ENCODE results near the gene APOH.

Gene APOH, protein sequence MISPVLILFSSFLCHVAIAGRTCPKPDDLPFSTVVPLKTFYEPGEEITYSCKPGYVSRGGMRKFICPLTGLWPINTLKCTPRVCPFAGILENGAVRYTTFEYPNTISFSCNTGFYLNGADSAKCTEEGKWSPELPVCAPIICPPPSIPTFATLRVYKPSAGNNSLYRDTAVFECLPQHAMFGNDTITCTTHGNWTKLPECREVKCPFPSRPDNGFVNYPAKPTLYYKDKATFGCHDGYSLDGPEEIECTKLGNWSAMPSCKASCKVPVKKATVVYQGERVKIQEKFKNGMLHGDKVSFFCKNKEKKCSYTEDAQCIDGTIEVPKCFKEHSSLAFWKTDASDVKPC

DNA sequence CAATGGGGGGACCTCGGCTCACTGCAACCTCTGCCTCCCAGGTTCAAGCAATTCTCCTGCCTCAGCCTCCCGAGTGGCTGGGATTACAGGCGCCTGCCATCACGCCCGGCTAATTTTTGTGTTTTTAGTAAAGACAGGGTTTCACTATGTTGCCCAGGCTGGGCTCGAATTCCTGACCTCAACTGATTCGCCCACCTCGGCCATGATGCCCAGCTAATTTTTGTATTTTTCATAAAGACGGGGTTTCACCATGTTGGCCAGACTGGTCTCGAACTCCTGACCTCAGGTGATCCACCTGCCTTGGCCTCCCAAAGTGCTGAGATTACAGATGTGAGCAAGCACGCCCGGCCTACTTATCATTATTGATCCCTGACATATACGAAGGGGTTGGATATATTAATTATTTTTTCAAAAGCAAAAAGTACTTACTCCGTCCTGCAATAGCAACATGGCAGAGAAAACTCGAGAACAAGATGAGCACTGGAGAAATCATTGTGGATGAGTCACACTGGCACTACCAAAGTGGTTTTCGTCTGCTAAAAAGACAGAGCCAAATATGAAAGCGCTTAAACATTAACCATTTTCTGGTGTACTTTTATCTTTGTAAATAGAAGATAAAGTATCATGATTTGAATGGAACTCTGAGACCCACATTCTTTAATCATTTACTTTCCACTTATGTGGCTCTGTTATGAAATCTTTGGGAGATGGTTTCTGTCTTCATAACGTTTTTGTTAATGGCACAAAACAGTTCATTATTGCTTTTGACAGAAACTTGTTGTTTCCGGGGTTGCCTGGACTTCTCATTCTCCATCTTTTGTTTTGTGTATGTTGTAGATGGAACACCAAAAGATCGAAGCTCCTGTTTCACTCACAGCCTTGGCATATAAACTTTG, at the start of gene APOH:
Gene APOH (minus strand): TSS at position 529 of the 896 bp plus-strand sequence. CDS start 36 bp downstream, at position 493.
- no peak for TF ChIP-seq POLR2A (IDR thresholded peaks at IDR 0.05; ENCODE audit: extremely low read depth, insufficient read length)
- TF ChIP-seq, protein P1, sequence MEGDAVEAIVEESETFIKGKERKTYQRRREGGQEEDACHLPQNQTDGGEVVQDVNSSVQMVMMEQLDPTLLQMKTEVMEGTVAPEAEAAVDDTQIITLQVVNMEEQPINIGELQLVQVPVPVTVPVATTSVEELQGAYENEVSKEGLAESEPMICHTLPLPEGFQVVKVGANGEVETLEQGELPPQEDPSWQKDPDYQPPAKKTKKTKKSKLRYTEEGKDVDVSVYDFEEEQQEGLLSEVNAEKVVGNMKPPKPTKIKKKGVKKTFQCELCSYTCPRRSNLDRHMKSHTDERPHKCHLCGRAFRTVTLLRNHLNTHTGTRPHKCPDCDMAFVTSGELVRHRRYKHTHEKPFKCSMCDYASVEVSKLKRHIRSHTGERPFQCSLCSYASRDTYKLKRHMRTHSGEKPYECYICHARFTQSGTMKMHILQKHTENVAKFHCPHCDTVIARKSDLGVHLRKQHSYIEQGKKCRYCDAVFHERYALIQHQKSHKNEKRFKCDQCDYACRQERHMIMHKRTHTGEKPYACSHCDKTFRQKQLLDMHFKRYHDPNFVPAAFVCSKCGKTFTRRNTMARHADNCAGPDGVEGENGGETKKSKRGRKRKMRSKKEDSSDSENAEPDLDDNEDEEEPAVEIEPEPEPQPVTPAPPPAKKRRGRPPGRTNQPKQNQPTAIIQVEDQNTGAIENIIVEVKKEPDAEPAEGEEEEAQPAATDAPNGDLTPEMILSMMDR (IDR thresholded peaks at IDR 0.05; ENCODE audit: low read depth, low read length), result no peak
- TF ChIP-seq, protein P2, sequence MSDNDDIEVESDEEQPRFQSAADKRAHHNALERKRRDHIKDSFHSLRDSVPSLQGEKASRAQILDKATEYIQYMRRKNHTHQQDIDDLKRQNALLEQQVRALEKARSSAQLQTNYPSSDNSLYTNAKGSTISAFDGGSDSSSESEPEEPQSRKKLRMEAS (IDR thresholded peaks at IDR 0.05; ENCODE audit: low read depth, low read length), result no peak
- no peak for TF ChIP-seq MYC (IDR thresholded peaks at IDR 0.05; ENCODE audit: low read depth, low read length)
- H3K4me3 ChIP-seq (ENCODE audit: low read depth, low read length), result no peak within 1 kb of the TSS
- DNase-seq (ENCODE audit: low read depth), result no peak

DNA sequence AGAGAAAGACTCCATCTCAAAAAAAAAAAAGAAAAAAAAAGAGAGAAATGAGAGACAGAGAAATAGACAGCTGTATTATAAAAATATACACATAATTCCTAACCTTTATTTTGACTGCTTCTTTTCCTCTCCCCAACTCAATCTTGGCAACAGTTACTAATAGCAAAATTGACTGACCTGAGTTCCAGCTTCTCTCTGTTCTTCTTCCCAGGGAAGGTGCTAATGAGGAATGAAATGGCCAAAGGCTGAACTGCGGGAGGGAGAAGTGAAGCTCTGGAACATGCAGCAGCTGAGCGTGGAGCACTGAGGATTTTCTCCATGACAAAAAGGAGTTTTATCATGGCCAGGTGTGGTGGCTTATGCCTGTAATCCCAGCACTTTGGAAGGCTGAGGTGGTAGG, 48.0 kb upstream of the APOH start:
- no peak for DNase-seq (ENCODE audit: low read depth)
- H3K4me3 ChIP-seq (ENCODE audit: low read depth, low read length), result no peak overlapping the region
- TF ChIP-seq, protein P1 (IDR thresholded peaks at IDR 0.05; ENCODE audit: low read depth, low read length), result no peak
- no peak for TF ChIP-seq POLR2A (IDR thresholded peaks at IDR 0.05; ENCODE audit: extremely low read depth, insufficient read length)
- TF ChIP-seq MYC (IDR thresholded peaks at IDR 0.05; ENCODE audit: low read depth, low read length), result no peak
- TF ChIP-seq, protein P2 (IDR thresholded peaks at IDR 0.05; ENCODE audit: low read depth, low read length), result no peak

DNA sequence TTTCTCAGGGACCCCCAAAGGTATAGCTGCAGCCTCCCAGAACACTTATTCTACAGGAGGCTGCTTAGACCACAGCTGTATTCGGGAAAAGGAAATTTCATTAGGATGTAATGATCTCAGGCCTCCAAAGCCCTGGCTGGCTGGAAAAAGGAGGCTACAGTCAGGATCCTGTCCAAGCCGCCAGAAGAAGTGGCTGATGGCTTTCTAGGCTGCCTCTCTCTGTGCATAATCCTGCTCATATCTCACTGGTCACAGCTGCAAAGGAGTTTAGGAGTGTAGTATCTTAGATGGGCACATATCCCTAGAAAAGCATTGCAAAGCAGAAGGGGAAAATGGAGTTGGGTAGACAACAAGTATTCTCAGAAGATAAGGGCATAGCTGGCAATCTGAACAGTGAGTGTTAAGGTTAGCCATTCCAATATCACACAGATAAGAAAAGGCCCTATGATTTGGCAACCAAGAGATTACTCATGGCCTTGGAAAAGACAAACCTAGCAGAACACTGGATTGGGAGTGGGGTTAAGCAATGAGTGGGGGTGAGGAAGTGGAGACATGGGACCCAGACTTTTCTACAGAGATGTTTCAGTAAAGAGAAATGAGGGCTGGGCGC, 47.2 kb upstream of the APOH start:
- no peak for DNase-seq (ENCODE audit: low read depth)
- TF ChIP-seq, protein P1 (IDR thresholded peaks at IDR 0.05; ENCODE audit: low read depth, low read length), result no peak
- TF ChIP-seq, protein P2 (IDR thresholded peaks at IDR 0.05; ENCODE audit: low read depth, low read length), result no peak
- TF ChIP-seq POLR2A (IDR thresholded peaks at IDR 0.05; ENCODE audit: extremely low read depth, insufficient read length) (no peak), MYC (IDR thresholded peaks at IDR 0.05; ENCODE audit: low read depth, low read length) (no peak)

DNA sequence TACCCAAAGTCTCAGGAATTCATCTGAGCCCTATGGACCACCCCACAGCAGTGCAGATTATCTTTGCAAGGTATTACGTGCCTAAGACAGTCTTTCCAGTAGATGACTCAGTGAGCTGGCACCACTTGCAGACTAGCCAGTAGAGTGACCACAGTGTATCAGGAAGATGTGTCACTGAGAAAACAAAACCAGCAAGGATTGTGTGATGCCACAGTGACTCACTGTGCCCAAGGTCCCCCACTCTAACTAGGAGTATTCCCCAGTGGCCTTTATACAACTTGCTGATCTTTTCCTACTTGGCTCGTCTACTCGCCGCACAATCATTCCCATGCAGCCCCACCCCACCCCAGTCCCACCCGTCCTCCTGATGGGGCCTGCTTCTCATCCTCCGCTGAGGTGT, 46.4 kb upstream of the APOH start:
- no peak overlapping the region for H3K4me3 ChIP-seq (ENCODE audit: low read depth, low read length)
- DNase-seq (ENCODE audit: low read depth), result peak; percentile 61
- TF ChIP-seq MYC (IDR thresholded peaks at IDR 0.05; ENCODE audit: low read depth, low read length), result no peak
- no peak for TF ChIP-seq POLR2A (IDR thresholded peaks at IDR 0.05; ENCODE audit: extremely low read depth, insufficient read length)
- TF ChIP-seq, protein P1 (IDR thresholded peaks at IDR 0.05; ENCODE audit: low read depth, low read length), result no peak
- TF ChIP-seq, protein P2 (IDR thresholded peaks at IDR 0.05; ENCODE audit: low read depth, low read length), result no peak

More for the DNA sequence above, 47.2 kb upstream of the APOH start:
- H3K4me3 ChIP-seq (ENCODE audit: low read depth, low read length), result no peak overlapping the region

DNA sequence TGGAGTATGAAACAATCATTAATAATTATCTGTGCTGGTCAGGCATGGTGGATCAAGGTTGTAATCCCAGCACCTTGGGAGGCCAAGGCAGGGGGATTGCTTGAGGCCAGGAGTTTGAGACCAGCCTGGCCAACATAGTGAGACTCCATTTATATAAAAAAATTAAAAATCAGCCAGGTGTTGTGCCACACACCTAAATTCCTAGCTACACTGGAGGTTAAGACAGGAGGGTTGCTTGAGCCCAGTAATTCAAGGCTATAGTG, 44.3 kb upstream of the APOH start:
- DNase-seq (ENCODE audit: low read depth), result no peak
- TF ChIP-seq, protein P2 (IDR thresholded peaks at IDR 0.05; ENCODE audit: low read depth, low read length), result no peak
- TF ChIP-seq, protein P1 (IDR thresholded peaks at IDR 0.05; ENCODE audit: low read depth, low read length), result no peak
- no peak for TF ChIP-seq MYC (IDR thresholded peaks at IDR 0.05; ENCODE audit: low read depth, low read length)
- TF ChIP-seq POLR2A (IDR thresholded peaks at IDR 0.05; ENCODE audit: extremely low read depth, insufficient read length), result no peak
- no peak overlapping the region for H3K4me3 ChIP-seq (ENCODE audit: low read depth, low read length)
